Measurements from ENCODE around the gene ATL1.

GRCh38 chr14:50559990-50560930 lies at the start of gene ATL1:
- TF ChIP-seq CTCF (IDR thresholded peaks at IDR 0.05): no peak
- TF ChIP-seq POLR2AphosphoS5 (IDR thresholded peaks at IDR 0.05): peak in 3 of 4 donors; percentile 59 to 77 (median 63)

Measured in sigmoid colon (tissue), 4 donors.